ENCODE measurements around the gene CACNB2.

Gene CACNB2

DNA sequence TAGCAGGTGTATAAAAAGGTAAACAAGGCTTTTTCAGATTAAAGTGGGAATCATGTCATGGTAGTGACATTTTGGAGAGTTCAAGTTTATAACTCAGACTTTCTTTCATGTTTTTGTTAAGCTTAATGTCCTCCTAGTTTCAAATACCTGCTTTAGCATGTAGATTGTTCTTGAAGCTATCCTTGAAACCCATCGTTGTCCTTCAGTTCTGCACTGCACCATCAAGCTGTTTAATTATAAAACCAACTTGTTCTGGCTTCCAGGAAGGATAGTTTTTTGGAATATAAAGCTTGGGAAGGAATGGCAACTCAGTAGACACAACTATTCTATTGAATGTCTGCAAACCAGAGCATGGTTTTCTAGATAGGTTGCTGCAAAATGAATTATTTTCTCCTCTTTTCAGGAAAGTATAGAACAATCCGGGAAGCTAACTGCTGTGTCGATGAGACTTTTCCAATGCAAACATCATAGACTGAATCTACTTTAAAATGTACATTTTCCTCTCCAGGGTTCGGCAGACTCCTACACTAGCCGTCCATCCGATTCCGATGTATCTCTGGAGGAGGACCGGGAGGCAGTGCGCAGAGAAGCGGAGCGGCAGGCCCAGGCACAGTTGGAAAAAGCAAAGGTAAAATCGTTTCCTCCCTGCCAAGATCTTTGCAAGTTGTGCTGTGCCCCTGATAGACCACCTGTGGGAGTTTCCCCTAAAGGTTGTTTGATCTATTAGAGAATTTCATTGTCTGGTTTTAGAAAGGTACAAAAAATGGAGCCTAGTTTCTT, 261.4 kb downstream of the CACNB2 start:
- Mint-ChIP-seq H3K27me3 (peaks cover 11 to 16% of the 10 kb centered on the region in 2 donors), H3K4me3 (peak overlapping the region; percentile 73)

DNA sequence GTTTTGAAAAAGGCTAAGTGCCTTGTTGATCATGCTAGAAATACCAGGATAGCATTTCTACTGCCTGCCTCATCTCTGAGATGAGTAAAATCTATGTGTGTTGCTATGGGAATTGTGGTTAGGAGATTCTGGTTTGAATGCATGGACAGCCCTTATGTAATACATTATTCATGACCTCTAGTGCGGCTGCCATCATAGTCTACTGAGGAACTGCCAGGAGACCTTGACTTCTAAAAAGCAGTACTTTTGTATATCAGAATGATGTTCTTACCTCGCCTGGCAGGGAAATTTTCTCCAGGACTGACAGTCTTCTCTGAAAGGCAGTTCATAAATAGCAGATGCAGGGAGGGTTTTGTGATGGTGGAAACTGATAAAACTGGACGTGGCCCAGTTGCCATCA, 262.6 kb downstream of the CACNB2 start:
- H3K27me3 Mint-ChIP-seq: peaks cover 11 to 16% of the 10 kb centered on the region in 2 donors
- DNase-seq (no peak), ATAC-seq (replicated peaks) (no peak)
- peaks cover 8 to 15% of the 10 kb centered on the region in 2 donors for H3K4me1 Mint-ChIP-seq
- no peak overlapping the region for H3K27ac Mint-ChIP-seq
- H3K9me3 Mint-ChIP-seq: no peaks in the 10 kb centered on the region
- no peak overlapping the region for H3K4me3 Mint-ChIP-seq
- H3K36me3 Mint-ChIP-seq: no peaks in the 10 kb centered on the region

More for the DNA sequence above, 261.4 kb downstream of the CACNB2 start:
- DNase-seq (no peak), ATAC-seq (replicated peaks) (no peak)
- Mint-ChIP-seq H3K36me3 (no peaks in the 10 kb centered on the region), H3K9me3 (no peaks in the 10 kb centered on the region), H3K4me1 (peaks cover 8 to 15% of the 10 kb centered on the region in 2 donors), H3K27ac (no peak overlapping the region)

DNA sequence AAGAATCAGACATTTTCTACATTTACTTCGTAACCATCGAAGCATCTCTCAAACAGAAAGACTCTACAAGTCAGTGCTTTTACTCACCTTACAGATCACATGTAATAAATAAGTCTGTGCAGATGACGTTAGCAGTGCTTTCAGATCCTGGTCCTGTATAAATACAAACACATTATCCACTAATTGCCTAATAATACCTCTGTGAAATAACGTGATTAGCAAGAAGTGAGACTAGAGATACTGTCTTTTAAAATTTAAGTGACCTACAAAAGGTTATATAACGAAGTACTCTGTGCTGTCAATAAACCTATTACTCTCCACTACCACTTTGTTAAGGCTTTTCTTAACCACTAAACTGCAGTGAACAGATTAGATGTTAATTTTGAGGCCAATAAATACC, 264.3 kb downstream of the CACNB2 start:
- ATAC-seq (replicated peaks): no peak
- H3K4me3 Mint-ChIP-seq: no peak overlapping the region
- no peak overlapping the region for H3K27ac Mint-ChIP-seq
- no peaks in the 10 kb centered on the region for H3K36me3 Mint-ChIP-seq
- H3K27me3 Mint-ChIP-seq: peaks cover 11 to 16% of the 10 kb centered on the region in 2 donors
- peaks cover 8 to 15% of the 10 kb centered on the region in 2 donors for H3K4me1 Mint-ChIP-seq
- no peak for DNase-seq
- no peaks in the 10 kb centered on the region for H3K9me3 Mint-ChIP-seq

DNA sequence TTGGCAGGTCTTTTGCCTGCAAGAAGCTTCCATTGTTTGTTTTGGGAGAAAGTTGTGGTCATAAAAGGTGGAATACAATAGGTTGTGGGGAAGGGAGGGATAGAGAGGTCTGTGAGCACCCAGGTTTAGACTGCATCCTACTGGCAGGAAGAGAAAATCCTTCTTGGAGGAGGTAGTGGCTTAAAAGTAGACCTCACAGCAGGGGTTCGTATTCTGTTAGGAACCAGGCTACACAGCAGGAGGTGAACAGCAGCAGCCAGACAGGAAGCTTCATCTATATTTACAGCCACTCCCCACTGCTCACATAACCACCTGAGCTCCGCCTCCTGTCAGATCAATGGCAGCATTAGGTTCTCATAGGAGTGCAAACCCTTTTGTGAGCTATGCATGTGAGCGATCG, 265.9 kb downstream of the CACNB2 start:
- peaks cover 0 to 2% of the 10 kb centered on the region in 2 donors for H3K4me1 Mint-ChIP-seq
- ATAC-seq (replicated peaks): no peak
- no peaks in the 10 kb centered on the region for H3K9me3 Mint-ChIP-seq
- no peaks in the 10 kb centered on the region for H3K36me3 Mint-ChIP-seq
- H3K4me3 Mint-ChIP-seq: no peak overlapping the region
- H3K27me3 Mint-ChIP-seq: peaks cover under 1 to 2% of the 10 kb centered on the region in 2 donors
- DNase-seq: no peak
- H3K27ac Mint-ChIP-seq: no peak overlapping the region

DNA sequence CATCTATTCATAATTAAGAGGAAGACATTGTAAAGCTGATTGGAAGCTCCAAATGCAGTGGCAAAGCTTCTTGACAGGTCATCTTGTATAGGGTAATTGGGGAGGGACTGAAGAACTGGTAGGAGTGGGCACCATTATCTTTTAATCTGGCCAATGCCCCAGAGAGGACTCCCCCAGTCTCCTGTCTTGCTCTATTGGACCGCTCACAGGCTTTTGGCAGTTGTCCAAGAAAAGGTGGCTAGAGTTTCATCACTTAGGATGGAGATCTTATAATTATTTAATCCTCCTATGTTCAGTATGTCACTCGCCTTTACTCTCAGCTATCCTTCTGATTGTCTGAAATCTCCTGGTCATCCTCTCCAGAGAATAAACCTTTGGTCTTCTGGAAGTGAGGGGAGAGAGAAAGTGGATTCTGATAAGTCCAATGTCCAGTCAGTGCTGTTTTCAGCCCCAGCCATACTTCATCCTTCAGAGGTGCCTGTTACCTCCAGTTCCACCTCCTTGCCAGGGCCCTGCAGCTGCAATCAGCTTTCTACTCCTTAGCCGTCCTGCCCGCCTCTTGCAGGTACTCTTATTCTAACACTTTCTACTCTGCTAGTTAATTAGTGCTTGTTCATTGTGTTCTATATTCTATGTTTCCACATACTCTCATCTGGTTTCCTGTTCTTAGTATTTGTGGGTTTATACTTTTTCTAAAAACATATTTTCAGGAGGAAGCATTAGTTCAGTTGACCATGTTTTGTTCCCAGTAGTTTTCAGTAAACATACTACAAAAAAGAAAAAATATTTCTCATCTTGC, 269.6 kb downstream of the CACNB2 start:
- no peaks in the 10 kb centered on the region for H3K27me3 Mint-ChIP-seq
- ATAC-seq (replicated peaks): no peak
- no peak overlapping the region for H3K27ac Mint-ChIP-seq
- H3K4me1 Mint-ChIP-seq: no peaks in the 10 kb centered on the region
- no peaks in the 10 kb centered on the region for H3K36me3 Mint-ChIP-seq
- DNase-seq: no peak
- no peak overlapping the region for H3K4me3 Mint-ChIP-seq
- H3K9me3 Mint-ChIP-seq: no peaks in the 10 kb centered on the region

DNA sequence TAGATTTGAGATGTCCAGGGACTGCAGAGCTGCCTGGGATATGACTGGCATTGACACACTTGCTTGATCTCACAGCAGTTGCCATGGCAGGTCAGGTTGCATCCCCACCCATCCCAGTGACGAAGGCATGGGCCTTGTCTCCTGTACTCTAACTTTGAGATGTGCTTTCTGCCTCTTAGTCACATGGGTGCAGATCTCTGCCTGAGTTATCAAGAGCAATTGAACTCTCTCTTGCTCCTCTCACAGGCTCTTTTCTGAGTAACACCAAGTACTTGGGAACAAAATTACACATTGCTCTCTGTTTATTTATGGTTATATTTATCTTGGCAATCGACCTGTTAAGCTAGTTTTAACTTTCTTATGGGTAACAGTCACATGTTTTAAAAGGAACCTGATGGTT, 273.8 kb downstream of the CACNB2 start:
- peaks cover 5 to 16% of the 10 kb centered on the region in 2 donors for H3K4me1 Mint-ChIP-seq
- H3K4me3 Mint-ChIP-seq: no peak overlapping the region
- H3K36me3 Mint-ChIP-seq: peaks cover 0 to 3% of the 10 kb centered on the region in 2 donors
- H3K27ac Mint-ChIP-seq: peak overlapping the region; percentile 60
- DNase-seq (no peak), ATAC-seq (replicated peaks) (no peak)
- peaks cover 0 to 4% of the 10 kb centered on the region in 2 donors for H3K27me3 Mint-ChIP-seq
- H3K9me3 Mint-ChIP-seq: peaks cover 5 to 7% of the 10 kb centered on the region in 2 donors

DNA sequence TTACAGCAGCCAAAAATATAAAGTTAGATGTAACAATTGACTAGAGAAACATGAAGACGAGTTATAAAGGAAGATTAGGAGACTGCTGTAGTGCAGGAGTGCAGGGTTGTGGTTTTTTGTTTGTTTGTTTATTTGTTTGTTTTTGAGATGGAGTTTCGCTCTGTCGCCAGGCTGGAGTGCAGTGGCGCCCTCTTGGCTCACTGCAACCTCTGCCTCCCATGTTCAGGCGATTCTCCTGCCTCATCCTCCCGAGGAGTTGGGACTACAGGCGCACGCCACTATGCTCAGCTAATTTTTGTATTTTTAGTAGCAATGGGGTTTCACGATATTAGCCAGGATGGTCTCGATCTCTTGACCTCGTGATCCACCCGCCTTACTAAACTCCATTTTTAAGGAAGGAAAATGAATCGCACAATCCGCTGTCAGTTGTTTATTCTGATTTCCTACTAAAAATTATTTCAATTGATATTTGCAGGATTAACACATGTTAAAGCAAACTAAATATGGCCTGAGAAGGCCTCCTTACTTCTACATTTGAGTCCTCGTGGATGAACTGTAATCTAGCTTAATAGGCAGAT, 277.8 kb downstream of the CACNB2 start:
- H3K27me3 Mint-ChIP-seq: peaks cover 0 to 4% of the 10 kb centered on the region in 2 donors
- no peak for ATAC-seq (replicated peaks)
- DNase-seq: no peak
- no peak overlapping the region for H3K27ac Mint-ChIP-seq
- H3K4me3 Mint-ChIP-seq: no peak overlapping the region
- peaks cover 0 to 3% of the 10 kb centered on the region in 2 donors for H3K36me3 Mint-ChIP-seq
- peaks cover 5 to 7% of the 10 kb centered on the region in 2 donors for H3K9me3 Mint-ChIP-seq
- H3K4me1 Mint-ChIP-seq: peaks cover 5 to 18% of the 10 kb centered on the region in 2 donors

DNA sequence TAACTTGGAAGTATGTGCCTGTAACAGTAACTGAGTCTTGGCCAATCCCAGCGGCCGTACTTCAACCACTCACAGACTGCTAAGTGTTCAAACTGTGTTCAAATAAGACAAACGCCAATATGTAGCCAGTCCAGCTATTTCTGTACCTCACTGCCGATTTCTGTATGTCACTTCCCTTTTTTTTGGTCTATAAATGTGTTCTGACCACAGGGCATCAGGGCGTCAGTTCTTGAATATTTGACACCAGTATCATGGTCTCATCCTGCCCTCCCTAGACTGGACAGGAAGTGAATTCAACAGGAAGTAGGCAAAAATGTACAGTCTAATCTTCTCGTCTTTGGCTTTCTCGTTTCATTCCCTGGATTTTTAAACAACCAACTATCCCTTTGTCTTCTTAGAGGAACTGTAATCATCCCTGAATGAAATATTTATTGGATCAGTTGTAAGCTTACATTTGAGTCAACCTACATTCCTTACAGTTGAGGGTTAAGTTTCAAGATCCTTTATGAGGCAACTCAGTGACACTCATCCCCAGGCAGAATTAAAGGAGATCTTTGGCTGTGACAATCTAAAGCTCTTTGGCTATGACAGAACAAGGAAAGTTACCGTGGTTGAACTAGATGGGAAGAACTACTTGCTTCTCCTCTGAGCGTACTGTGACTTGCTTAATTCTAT, 278.5 kb downstream of the CACNB2 start:
- ATAC-seq (replicated peaks) (peak; percentile 82 to 84), DNase-seq (no peak)
- no peak overlapping the region for H3K4me3 Mint-ChIP-seq
- H3K36me3 Mint-ChIP-seq: peaks cover 0 to 3% of the 10 kb centered on the region in 2 donors
- peaks cover 5 to 7% of the 10 kb centered on the region in 2 donors for H3K9me3 Mint-ChIP-seq
- no peak overlapping the region for H3K27ac Mint-ChIP-seq
- H3K27me3 Mint-ChIP-seq: peaks cover 0 to 4% of the 10 kb centered on the region in 2 donors
- H3K4me1 Mint-ChIP-seq: peaks cover 5 to 18% of the 10 kb centered on the region in 2 donors

DNA sequence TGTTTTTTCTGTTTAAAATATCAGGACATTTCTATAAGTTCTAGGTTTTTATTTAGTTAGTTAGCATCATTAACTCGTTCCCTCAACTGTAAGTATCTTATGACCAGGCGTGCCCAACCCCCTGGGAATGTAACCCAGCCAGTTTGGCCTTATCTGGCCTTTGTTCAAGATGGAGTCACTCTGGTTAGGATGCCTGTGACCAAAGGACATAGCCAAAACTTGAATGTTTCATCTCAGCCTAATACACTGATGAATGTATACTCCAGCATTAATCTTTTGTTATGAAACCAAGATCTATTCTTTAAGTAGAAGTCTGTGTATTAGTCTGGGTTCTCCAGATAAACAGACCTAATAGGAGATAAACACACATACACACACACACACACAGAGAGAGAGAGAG, 279.7 kb downstream of the CACNB2 start:
- no peak overlapping the region for H3K4me3 Mint-ChIP-seq
- ATAC-seq (replicated peaks) (no peak), DNase-seq (no peak)
- peaks cover 5 to 7% of the 10 kb centered on the region in 2 donors for H3K9me3 Mint-ChIP-seq
- H3K36me3 Mint-ChIP-seq: peaks cover 0 to 3% of the 10 kb centered on the region in 2 donors
- peaks cover 5 to 18% of the 10 kb centered on the region in 2 donors for H3K4me1 Mint-ChIP-seq
- H3K27me3 Mint-ChIP-seq: peaks cover 0 to 4% of the 10 kb centered on the region in 2 donors
- no peak overlapping the region for H3K27ac Mint-ChIP-seq

DNA sequence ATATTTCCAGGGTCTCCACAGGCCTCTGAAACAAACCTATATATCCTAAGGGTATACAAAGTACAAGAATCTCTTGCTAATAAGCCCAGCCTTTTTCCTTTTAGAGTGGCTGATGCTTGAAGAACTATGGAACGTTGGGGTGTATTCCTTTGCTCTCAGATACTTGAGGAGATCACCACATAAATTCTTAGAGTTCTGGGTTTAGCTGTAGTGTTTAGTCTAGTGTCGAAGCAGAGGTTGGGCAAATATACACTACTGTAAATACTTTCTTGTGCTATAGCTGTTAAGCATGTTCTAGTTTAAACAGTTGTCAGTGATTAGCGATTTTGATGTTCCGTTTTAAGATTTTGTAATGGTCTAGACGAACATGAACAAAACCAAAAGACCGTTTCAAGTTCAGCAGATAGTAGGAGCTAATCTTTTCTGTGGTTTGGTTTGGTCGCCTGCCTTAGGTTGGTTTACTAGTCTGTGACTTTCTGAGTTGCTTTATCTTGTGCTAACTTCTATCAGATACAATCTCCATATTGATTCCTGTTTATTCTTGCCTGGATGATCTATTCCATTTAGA, 281.6 kb downstream of the CACNB2 start:
- H3K27me3 Mint-ChIP-seq: no peaks in the 10 kb centered on the region
- H3K36me3 Mint-ChIP-seq: no peaks in the 10 kb centered on the region
- DNase-seq (no peak), ATAC-seq (replicated peaks) (no peak)
- peaks cover 5 to 18% of the 10 kb centered on the region in 2 donors for H3K4me1 Mint-ChIP-seq
- H3K4me3 Mint-ChIP-seq: no peak overlapping the region
- peaks cover 0 to 2% of the 10 kb centered on the region in 2 donors for H3K9me3 Mint-ChIP-seq
- H3K27ac Mint-ChIP-seq: no peak overlapping the region

DNA sequence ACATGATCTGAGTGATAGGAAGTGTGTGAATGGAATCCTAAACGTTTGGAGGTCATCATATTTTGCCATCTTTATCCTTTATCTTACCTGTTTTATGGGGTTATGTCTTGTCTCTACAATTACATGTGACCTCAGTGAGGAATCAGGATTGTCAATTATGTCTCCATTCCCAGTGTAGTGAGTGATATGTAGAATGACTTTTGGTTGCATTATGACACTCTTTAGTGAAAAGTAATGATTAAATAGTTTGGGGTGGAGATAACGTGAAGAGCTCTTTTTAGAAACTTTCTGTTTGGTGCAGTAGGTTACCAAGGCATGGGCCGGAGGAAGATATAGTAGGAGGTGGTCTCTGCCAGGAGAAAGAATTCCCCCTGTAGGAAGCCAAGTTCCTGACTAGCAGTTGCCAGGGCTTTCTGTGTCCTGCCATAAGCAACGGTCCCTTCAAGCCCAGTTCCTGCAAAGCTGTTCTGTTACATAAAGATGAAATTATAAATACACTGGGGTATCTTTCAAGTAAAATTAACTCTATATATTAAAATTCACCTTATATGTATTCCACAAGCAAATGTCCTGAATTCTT, 282.9 kb downstream of the CACNB2 start:
- no peak overlapping the region for H3K4me3 Mint-ChIP-seq
- peaks cover 5 to 11% of the 10 kb centered on the region in 2 donors for H3K4me1 Mint-ChIP-seq
- no peak overlapping the region for H3K27ac Mint-ChIP-seq
- ATAC-seq (replicated peaks): no peak
- no peaks in the 10 kb centered on the region for H3K36me3 Mint-ChIP-seq
- DNase-seq: no peak
- peaks cover 0 to 4% of the 10 kb centered on the region in 2 donors for H3K27me3 Mint-ChIP-seq
- no peaks in the 10 kb centered on the region for H3K9me3 Mint-ChIP-seq

DNA sequence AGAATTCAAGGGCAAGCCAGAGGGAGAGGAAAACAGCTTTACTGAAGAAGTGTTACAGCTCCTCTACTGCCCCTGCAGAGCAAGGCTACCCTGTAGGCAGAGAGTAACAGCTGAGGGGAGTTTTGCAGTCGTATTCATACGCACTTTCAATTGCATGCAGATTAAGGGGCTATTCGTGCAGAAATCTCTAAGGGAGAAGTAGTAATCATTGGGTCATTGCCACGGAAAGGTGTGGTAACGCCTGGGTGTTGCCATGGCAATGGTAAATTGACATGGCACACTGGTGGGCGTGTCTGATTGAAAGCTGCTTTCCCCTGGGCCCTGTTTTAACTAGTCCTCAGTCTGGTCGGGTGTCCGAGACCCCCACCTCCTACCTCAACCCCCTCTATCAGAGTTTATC, 284.0 kb downstream of the CACNB2 start:
- DNase-seq (no peak), ATAC-seq (replicated peaks) (peak in 1 of 2 donors; percentile 12)
- H3K36me3 Mint-ChIP-seq: no peaks in the 10 kb centered on the region
- H3K27me3 Mint-ChIP-seq: peaks cover 0 to 4% of the 10 kb centered on the region in 2 donors
- H3K27ac Mint-ChIP-seq: no peak overlapping the region
- H3K4me1 Mint-ChIP-seq: peaks cover 0 to under 1% of the 10 kb centered on the region in 2 donors
- H3K9me3 Mint-ChIP-seq: no peaks in the 10 kb centered on the region
- no peak overlapping the region for H3K4me3 Mint-ChIP-seq

DNA sequence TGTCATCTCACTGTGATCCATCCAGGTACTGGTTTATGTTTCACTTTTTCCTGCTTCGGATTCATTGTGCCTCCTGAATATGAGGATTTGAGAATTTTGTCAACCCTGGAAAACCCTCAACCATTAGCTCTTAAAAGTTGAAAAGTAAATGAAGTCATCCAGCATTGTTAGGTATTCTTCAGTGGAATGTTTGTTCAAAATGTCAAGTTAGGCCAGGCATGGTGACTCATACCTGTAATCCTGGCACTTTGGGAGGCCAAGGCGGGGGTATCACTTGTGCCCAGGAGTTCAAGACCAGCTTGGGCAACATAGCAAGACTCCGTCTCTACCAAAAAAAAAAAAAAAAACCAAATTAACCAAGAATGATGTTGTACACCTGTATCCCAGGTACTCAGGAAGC, 289.1 kb downstream of the CACNB2 start:
- Mint-ChIP-seq H3K36me3 (no peaks in the 10 kb centered on the region), H3K27me3 (peaks cover 0 to 4% of the 10 kb centered on the region in 2 donors), H3K9me3 (no peaks in the 10 kb centered on the region), H3K4me1 (no peaks in the 10 kb centered on the region), H3K27ac (no peak overlapping the region), H3K4me3 (no peak overlapping the region)
- no peak for DNase-seq
- no peak for ATAC-seq (replicated peaks)

Data from stimulated activated naive B cell treated with anti-CD40 and anti-IgM and Interleukin-4, amounts not matched to agents 10 μg/mL and 1 μg/mL and 100 μg/mL, for 72 hours (primary cell).